Trophoblast cell (in vitro differentiated cells and primary cell): Measurements from ENCODE around the gene ADAMTSL5.
A peak's percentile ranks its signal among the peaks of the same experiment; 100 is the strongest.

Experiments
- DNase-seq, 2 donors: peaks; one replicate each; pipeline ENCODE4 v3.0.0-alpha.2; 2016
- H2AFZ ChIP-seq: 2 replicates; pipeline ENCODE4 v1.6.1; 2013; ENCODE audit warnings: low read length, moderate library complexity, mild to moderate bottlenecking; ENCODE audit not compliant: insufficient read depth, poor library complexity
- H2AK5ac ChIP-seq: 2 replicates; pipeline ENCODE4 v1.6.1; 2013; ENCODE audit warnings: mild to moderate bottlenecking, low read length
- H2BK120ac ChIP-seq: 2 replicates; pipeline ENCODE4 v1.6.1; 2013; ENCODE audit warnings: low read length, mild to moderate bottlenecking, moderate library complexity; ENCODE audit not compliant: insufficient read depth, poor library complexity
- H2BK12ac ChIP-seq: 2 replicates; pipeline ENCODE4 v1.6.1; 2013; ENCODE audit warnings: mild to moderate bottlenecking, low read length, moderate library complexity
- H2BK5ac ChIP-seq: 2 replicates; pipeline ENCODE4 v1.6.1; 2013; ENCODE audit warnings: low read length, low read depth, moderate library complexity, mild to moderate bottlenecking; ENCODE audit not compliant: poor library complexity
- H3K14ac ChIP-seq: 2 replicates; pipeline ENCODE4 v1.6.1; 2013; ENCODE audit warnings: mild to moderate bottlenecking, low read length
- H3K18ac ChIP-seq: 2 replicates; pipeline ENCODE4 v1.6.1; 2013; ENCODE audit warnings: mild to moderate bottlenecking, low read length
- H3K23ac ChIP-seq: 2 replicates; pipeline ENCODE4 v1.6.1; 2013; ENCODE audit warnings: low read length
- H3K27ac ChIP-seq: 2 replicates; pipeline ENCODE4 v1.5.1; 2013; ENCODE audit warnings: low read depth, mild to moderate bottlenecking, inconsistent platforms, low read length, moderate library complexity
- H3K27me3 ChIP-seq: 2 replicates; pipeline ENCODE4 v1.6.1; 2013; ENCODE audit warnings: inconsistent platforms, mild to moderate bottlenecking, low read length, moderate library complexity; ENCODE audit not compliant: insufficient read depth
- H3K36me3 ChIP-seq, 2 experiments: 1 replicate in 1 of 2; 2 replicates in 1 of 2; pipeline ENCODE4 v1.6.1; 2013; ENCODE audit warnings: low read length in 2 of 2, mild to moderate bottlenecking in 2 of 2, moderate library complexity in 1 of 2; ENCODE audit not compliant: insufficient read depth in 2 of 2, control insufficient read depth in 1 of 2
- H3K4ac ChIP-seq: 2 replicates; pipeline ENCODE4 v1.6.1; 2013; ENCODE audit warnings: low read depth, mild to moderate bottlenecking, low read length, moderate library complexity
- H3K4me1 ChIP-seq, 2 experiments: 1 replicate in 1 of 2; 2 replicates in 1 of 2; pipeline ENCODE4 v1.6.1; 2013; ENCODE audit warnings: low read length in 2 of 2, mild to moderate bottlenecking in 2 of 2, moderate library complexity in 1 of 2; ENCODE audit not compliant: insufficient read depth in 2 of 2, control insufficient read depth in 1 of 2
- H3K4me2 ChIP-seq: 2 replicates; pipeline ENCODE4 v1.6.1; 2013; ENCODE audit warnings: inconsistent platforms, mild to moderate bottlenecking, low read length, moderate library complexity
- H3K4me3 ChIP-seq: 2 replicates; pipeline ENCODE4 v1.5.1; 2013; ENCODE audit warnings: mild to moderate bottlenecking, low read depth, low read length, inconsistent platforms
- H3K79me1 ChIP-seq: one replicate; pipeline ENCODE4 v1.6.1; 2013; ENCODE audit warnings: low read length
- H3K79me2 ChIP-seq: 2 replicates; pipeline ENCODE4 v1.6.1; 2013; ENCODE audit warnings: low read length, mild to moderate bottlenecking; ENCODE audit not compliant: control insufficient read depth, insufficient read depth, poor library complexity
- H3K9ac ChIP-seq: 2 replicates; pipeline ENCODE4 v1.6.1; 2013; ENCODE audit warnings: mild to moderate bottlenecking, low read length
- H3K9me3 ChIP-seq: 2 replicates; pipeline ENCODE4 v1.6.1; 2013; ENCODE audit warnings: low read depth, mild to moderate bottlenecking, control low read depth, inconsistent platforms, low read length; ENCODE audit not compliant: insufficient read depth
- H4K12ac ChIP-seq: 2 replicates; pipeline ENCODE4 v1.6.1; 2013; ENCODE audit warnings: low read depth, mild to moderate bottlenecking, low read length, moderate library complexity
- H4K8ac ChIP-seq: 2 replicates; pipeline ENCODE4 v1.6.1; 2013; ENCODE audit warnings: low read depth, mild to moderate bottlenecking, low read length, moderate library complexity
- H4K91ac ChIP-seq: one replicate; pipeline ENCODE4 v1.6.1; 2013; ENCODE audit warnings: low read depth, mild to moderate bottlenecking, low read length, moderate library complexity
- WGBS: extraction: QIAGEN DNeasy Blood & Tissue Kit; methylation state at CpG from one replicate; pipeline ENCODE4 v1.1.7; 2013; ENCODE audit warnings: missing lambda C conversion rate; ENCODE audit not compliant: insufficient read length, insufficient coverage; ENCODE audit errors: extremely low coverage; 5-methylcytosine and 5-hydroxymethylcytosine counted together

ADAMTSL5 gene

DNA sequence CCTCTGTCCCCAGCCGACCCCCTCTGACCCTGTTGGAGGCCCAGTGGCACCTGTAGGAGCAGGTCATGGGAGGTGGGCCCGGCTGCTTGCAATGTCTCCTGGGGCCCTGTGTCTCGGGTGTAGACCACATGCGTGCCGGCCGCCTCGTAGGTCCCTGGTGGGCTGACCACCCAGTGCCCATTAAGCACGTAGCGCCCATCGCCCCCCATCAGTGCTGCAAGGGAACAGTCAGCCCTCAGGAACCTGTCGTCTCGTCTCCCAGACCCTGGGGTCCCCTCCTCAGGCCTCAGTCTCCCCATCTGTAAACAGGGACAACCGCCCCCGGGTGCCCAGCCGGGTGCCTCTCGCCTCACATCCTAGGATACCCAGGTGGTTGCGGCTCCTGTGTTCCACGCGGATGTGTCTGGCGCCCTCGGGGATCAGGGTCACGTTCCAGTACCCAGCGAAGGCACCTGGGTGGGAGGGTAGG, 5.6 kb downstream of the ADAMTSL5 start:
- no peak overlapping the region for H3K9ac ChIP-seq
- peak overlapping the region; percentile 5 for H2BK120ac ChIP-seq
- H3K27me3 ChIP-seq = no peaks in the 10 kb centered on the region
- WGBS = no CpG with 5 or more reads among the region's 23 CpGs
- H4K91ac ChIP-seq = peak overlapping the region; percentile 53
- H2AFZ ChIP-seq = peak overlapping the region; percentile 40
- H3K4ac ChIP-seq = no peak overlapping the region
- peak overlapping the region; percentile 64 for H4K12ac ChIP-seq
- H2BK5ac ChIP-seq = no peak overlapping the region
- H3K9me3 ChIP-seq = peaks cover 17% of the 10 kb centered on the region
- no peaks in the 10 kb centered on the region for H3K36me3 ChIP-seq
- peak overlapping the region; percentile 43 for H3K4me2 ChIP-seq
- peak overlapping the region; percentile 77 for H4K8ac ChIP-seq
- peak overlapping the region; percentile 41 for H3K18ac ChIP-seq
- H2BK12ac ChIP-seq = no peak overlapping the region
- peaks cover 2 to 6% of the 10 kb centered on the region in 2 experiments for H3K4me1 ChIP-seq
- no peak overlapping the region for H3K27ac ChIP-seq
- H3K14ac ChIP-seq = peak overlapping the region; percentile 23
- peak overlapping the region; percentile 67 for H2AK5ac ChIP-seq
- peaks cover 6% of the 10 kb centered on the region for H3K79me1 ChIP-seq
- peaks cover 2% of the 10 kb centered on the region for H3K79me2 ChIP-seq
- DNase-seq = no peak
- H3K23ac ChIP-seq = no peak overlapping the region
- H3K4me3 ChIP-seq = no peak overlapping the region

DNA sequence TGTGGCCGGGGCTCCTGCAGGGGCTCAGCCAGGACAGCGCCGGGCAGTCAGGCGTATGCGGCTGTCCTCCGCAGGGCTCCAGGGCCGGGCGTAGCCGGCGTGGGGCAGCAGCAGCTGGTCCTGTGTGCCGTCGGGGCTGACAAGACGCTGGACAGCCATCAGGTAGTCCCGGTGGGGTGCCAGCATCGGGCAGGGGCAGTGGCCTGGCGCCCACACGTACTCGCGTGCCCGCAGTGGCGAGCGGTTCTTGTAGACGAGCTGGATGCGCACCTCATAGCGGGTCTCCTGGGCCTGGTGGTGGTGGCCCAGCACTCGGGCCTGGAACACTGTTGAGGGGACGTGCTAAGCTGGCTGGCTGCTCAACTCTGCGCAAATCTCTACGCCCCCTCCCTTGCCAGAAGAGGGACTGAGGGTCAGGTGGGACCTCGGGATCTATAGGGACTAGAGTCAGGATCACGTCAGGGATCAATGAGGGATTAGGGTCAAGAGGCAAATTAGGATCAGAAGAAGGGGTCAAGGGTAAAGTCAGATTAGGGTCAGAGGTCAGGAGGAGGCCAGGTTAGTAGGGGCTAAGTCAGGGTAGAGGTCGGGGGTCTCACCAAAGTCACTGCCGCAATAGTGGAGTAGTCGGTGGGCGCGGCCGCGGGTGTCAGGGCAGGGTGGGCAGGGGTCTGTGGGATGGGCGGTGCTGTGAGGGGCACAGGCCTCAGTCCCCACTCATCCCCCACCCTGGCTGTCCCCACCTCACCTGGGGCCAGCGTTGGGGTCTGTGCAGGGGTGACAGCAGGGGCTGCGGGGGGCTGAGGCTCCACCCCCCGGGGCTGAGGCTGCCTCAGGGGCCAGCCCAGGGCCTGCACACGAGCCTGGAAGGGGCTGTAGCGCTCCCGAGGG, 6.6 kb downstream of the ADAMTSL5 start:
- peaks cover 2% of the 10 kb centered on the region for H3K79me2 ChIP-seq
- no peak overlapping the region for H2BK12ac ChIP-seq
- H4K12ac ChIP-seq = no peak overlapping the region
- H3K4me1 ChIP-seq = peaks cover 2 to 6% of the 10 kb centered on the region in 2 experiments
- no peaks in the 10 kb centered on the region for H3K27me3 ChIP-seq
- no peaks in the 10 kb centered on the region for H3K36me3 ChIP-seq
- H2BK5ac ChIP-seq = no peak overlapping the region
- H2AFZ ChIP-seq = no peak overlapping the region
- H4K91ac ChIP-seq = no peak overlapping the region
- H2BK120ac ChIP-seq = no peak overlapping the region
- no peak overlapping the region for H3K4me2 ChIP-seq
- H3K23ac ChIP-seq = no peak overlapping the region
- H3K4ac ChIP-seq = no peak overlapping the region
- H2AK5ac ChIP-seq = no peak overlapping the region
- no peak overlapping the region for H3K27ac ChIP-seq
- DNase-seq = no peak
- no peak overlapping the region for H4K8ac ChIP-seq
- peaks cover 6% of the 10 kb centered on the region for H3K79me1 ChIP-seq
- H3K14ac ChIP-seq = no peak overlapping the region
- no peak overlapping the region for H3K4me3 ChIP-seq
- H3K9me3 ChIP-seq = peaks cover 18% of the 10 kb centered on the region
- no peak overlapping the region for H3K9ac ChIP-seq
- H3K18ac ChIP-seq = no peak overlapping the region
- WGBS = no CpG with 5 or more reads among the region's 45 CpGs

DNA sequence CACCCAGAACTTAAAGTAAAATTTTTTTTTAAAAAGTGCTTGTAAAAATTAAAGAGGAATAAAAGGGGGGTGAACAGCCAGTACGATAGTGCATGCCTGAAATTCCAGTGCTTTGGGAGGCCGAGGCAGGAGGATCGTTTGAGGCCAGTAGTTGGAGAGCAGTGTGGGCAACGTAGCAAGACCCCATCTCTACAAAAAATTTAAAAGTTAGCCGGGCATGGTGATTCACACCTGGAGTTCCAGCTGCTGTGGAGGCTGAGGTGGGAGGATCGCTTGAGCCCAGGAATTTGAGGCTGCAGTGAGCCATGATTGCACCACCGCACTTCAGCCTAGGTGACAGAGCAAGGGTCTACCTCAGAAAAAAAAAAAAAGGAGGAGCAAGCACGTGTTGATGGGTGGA, 7.8 kb downstream of the ADAMTSL5 start:
- Histone ChIP-seq H4K91ac (no peak overlapping the region), H3K23ac (no peak overlapping the region), H3K79me1 (peaks cover 6% of the 10 kb centered on the region), H3K4me1 (peaks cover 2 to 6% of the 10 kb centered on the region in 2 experiments), H3K14ac (no peak overlapping the region), H3K18ac (no peak overlapping the region), H3K4me3 (no peak overlapping the region), H3K79me2 (peaks cover 2% of the 10 kb centered on the region), H4K12ac (no peak overlapping the region), H3K4ac (no peak overlapping the region), H2BK120ac (no peak overlapping the region), H3K36me3 (no peaks in the 10 kb centered on the region), H2BK5ac (no peak overlapping the region), H2AK5ac (no peak overlapping the region), H3K9me3 (peaks cover 19% of the 10 kb centered on the region), H3K27ac (no peak overlapping the region), H2AFZ (no peak overlapping the region), H4K8ac (no peak overlapping the region), H3K27me3 (no peaks in the 10 kb centered on the region), H2BK12ac (no peak overlapping the region), H3K9ac (no peak overlapping the region), H3K4me2 (no peak overlapping the region)
- no CpG with 5 or more reads among the region's 8 CpGs for WGBS
- no peak for DNase-seq

DNA sequence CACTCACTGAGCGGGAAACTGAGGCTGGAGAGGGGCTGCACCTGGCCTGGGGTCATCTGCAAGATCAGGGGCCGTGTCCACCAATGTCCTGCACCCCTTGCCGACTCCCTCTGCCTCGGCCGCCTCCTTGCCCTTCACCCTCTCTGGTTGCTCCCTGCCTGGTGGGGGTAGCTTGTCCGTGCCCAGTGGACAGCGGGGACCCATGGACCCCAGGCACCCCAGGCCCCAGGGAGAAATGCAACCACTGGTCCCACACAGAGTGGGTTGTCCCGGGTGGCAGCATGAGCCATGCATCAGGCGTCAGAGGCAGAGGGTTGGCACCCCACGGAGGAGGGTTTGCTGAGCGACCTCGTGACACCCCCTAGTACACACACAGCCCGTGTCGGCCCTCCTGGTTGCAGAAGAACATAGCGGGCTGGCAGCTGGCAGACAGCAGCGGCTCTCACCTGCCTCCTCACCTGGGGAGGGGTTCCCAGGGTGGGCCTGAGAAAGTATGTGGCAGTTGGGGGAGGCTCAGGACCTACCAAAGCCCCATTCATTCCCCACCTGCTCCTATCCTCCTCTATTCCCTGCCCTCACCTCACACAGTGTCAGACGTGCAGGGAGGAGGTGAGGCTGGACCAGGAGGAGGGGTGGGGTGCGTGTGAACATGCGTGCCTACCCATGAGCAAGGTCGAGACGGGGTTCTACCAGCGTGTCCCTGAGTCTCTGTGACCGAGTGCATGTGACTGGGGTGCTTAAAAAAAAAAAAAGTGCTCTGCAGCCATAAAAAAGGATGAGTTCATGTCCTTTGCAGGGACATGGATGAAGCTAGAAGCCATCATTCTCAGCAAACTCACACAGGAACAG, 8.7 kb downstream of the ADAMTSL5 start:
- H3K4me1 ChIP-seq = peaks cover 2 to 6% of the 10 kb centered on the region in 2 experiments
- H3K9me3 ChIP-seq = peaks cover 19% of the 10 kb centered on the region
- H3K79me2 ChIP-seq = peaks cover 2% of the 10 kb centered on the region
- no CpG with 5 or more reads among the region's 23 CpGs for WGBS
- no peak overlapping the region for H2BK120ac ChIP-seq
- peaks cover 6% of the 10 kb centered on the region for H3K79me1 ChIP-seq
- no peak overlapping the region for H4K12ac ChIP-seq
- no peak overlapping the region for H3K9ac ChIP-seq
- no peak overlapping the region for H3K18ac ChIP-seq
- H2AFZ ChIP-seq = no peak overlapping the region
- no peak overlapping the region for H2BK12ac ChIP-seq
- no peak overlapping the region for H3K4me2 ChIP-seq
- no peak overlapping the region for H3K27ac ChIP-seq
- no peak overlapping the region for H2BK5ac ChIP-seq
- no peak overlapping the region for H3K23ac ChIP-seq
- no peak overlapping the region for H3K4ac ChIP-seq
- no peak overlapping the region for H3K4me3 ChIP-seq
- H4K91ac ChIP-seq = no peak overlapping the region
- H3K14ac ChIP-seq = no peak overlapping the region
- no peak overlapping the region for H4K8ac ChIP-seq
- H3K27me3 ChIP-seq = no peaks in the 10 kb centered on the region
- no peaks in the 10 kb centered on the region for H3K36me3 ChIP-seq
- H2AK5ac ChIP-seq = no peak overlapping the region
- no peak for DNase-seq
